Posterior vena cava (tissue), 2 donors: Measurements from ENCODE around the gene ETV3L. TPM values are rescaled to one million over a fixed set of nuclear protein-coding genes. Genes with fewer than 3 reads are reported as not detected.
"Not testable (repeated sequence)": the region's sequence is repeated elsewhere in the genome, so short reads cannot be mapped to it uniquely, and the experiment has no call there.

Experiments
- DNase-seq: peaks from one replicate; pipeline ENCODE4 v3.0.0-alpha.2; 2020; ENCODE audit warnings: low spot score
- intact Hi-C, 2 donors: fragments of 100-400 bp; cut with DNase I; formaldehyde crosslinking; loops; one replicate each; pipeline versions ENCODE4 v1.14.1 to v1.14.2; 2022 to 2023
- total RNA-seq, 2 donors: library from RNA; stranded (reverse); fragmentation: NEBNext Ultra II Directional; extraction: Animal tissue kit (Norgen Biotek cat#: 25700); gene quantifications; one replicate each; pipeline ENCODE4 v1.2.1, GENCODE V29; 2021
- donor health status: DM: yes; HTN: yes; CAD: no.
- donor health status: DM: yes; HTN: yes; CAD: no.

The ETV3L gene
- total RNA-seq, 2 donors from 2014 or later, result not detected

DNA sequence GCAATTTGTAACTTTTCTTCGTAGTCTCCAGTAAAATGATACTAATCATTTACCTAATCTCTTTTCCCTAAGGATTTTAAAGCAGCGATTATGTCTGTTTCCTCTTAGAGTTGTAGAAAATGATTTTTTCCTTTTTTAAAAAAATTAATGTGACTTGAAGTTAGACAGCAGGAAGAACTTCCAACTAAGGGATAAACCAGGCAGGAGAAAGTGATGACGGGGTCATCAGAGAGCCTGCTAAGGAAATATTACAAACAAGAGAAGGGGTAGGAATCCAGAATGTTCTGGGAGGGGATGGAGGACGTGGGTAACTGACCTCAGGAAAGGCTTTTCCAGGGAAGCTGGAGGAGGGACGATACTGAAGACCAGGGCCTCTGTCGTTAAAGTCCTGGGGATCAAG, 8.8 kb upstream of the ETV3L start:
- no peak for DNase-seq
- intact Hi-C loops, result no loop called here

DNA sequence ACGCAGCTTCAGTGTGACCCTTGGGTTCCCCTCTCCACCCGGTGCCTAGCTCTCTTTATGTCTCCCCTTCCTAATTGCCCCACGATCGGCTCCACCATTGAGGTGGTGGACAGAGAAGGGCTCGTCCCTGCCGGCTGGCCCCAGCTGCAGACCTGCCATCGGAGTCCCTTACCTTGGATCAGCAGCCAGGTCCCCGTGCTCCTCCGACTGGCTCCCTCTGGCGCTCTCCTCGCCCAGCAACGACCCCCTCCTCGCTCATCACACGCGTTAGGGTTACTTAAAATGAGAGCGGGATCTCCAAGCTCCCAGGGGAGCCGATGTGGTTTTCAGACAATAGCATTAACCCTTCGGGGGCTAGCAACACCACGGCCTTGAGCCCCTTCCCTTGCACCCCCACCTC, 8.1 kb upstream of the ETV3L start:
- peak; percentile 79 for DNase-seq

DNA sequence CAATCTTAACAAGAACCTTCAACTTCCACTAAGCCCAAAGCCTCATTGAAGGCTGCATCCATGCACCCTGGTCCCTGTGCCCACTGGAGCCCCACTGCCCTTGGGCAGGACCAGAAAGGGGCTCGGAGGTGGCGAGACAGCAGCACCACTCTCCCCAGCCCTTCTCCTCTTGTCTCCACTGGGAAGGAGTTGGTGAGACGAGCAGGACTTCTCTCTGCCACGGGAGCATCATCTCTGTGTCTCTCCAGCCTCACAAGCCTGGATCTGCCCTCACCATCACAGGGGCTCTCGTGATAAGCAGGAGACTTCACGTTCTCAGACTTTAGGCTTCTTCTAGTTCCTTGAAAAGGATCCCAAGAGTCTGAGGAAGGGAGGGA, 7.2 kb upstream of the ETV3L start:
- no peak for DNase-seq
- intact Hi-C loops, result loop anchor here in 1 of 2 donors (1.0 kb wide), 1 partner anchor 32 kb away; no protein-coding TSS in a partner anchor

More for the DNA sequence above, 8.1 kb upstream of the ETV3L start:
- intact Hi-C loops, result no loop called here

DNA sequence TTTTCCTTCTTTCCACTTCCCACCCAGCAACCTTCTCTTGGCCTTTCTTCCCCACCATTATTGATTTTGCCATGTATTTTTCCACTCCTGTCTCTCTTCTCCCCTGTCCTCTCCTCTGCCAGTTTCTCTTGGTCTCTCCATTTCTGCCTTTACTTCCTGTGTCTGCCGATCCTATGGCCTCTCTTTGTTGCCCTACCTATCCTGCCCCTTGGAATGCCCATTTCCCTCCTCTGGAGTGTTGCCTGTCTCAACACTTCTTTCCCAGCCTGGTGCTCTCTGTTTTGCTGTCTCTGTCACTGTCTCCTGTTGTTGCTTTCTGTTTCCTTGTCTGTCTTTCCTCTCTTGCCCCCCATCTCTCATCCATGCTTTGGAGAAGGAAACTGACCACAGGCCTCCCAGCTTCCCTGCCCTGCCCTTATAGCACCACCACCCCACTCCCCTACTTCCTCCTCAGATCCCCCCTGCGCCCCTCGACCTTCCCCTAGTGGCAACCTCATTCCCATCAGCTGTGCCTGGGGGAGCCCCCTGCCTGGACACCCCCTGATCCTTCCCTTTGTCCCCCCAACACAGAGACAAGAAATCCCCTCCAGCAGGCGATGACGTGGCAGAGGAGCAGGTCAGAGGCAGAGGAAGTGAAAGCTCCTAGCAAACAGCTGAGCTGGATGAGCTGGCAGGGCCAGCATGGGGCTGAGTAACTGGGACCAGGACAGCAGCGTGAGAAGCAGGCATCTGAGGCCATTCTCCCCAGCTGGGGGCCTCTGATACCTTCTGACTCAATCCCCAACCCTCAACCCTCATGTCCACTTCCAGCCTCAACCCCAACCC, 6.6 kb upstream of the ETV3L start:
- peak; percentile 82 for DNase-seq
- intact Hi-C loops, result loop anchor here in 1 of 2 donors (1.0 kb wide), 1 partner anchor 33 kb away; no protein-coding TSS in a partner anchor

DNA sequence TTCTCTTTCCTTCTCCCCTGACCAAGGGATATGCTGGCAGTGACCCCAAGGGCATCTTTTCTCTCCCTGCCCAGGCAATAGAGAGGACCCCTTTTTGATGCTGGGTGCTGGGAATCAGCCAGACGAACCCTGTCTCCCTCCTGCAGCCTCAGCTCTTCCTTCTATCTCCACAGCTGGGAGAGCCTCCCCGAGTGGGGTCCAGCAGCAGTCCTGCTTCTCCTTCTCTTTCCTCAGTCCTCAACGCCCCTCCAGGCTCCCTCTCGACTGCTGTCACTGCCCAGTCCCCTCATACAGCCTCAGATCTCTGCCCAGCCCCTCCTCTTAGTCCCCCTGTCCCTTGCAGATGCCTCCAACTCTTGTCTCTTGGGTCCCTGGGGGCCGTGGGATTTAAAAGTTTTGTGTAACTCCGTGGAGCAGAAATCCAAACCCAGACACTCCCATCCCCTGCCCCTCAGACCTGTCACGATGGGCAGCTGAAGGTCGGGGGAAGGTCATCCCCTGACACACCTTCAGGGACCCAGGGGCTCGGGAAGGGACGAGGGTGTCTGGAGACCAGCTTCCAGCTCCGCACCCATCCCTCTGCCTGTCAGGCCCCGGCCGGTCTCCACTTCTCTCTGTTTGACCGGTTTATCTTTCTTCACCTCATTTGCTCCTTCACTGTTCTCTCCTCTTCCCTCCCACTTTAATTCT, 5.8 kb upstream of the ETV3L start:
- peak; percentile 62 for DNase-seq
- intact Hi-C loops, result no loop called here

DNA sequence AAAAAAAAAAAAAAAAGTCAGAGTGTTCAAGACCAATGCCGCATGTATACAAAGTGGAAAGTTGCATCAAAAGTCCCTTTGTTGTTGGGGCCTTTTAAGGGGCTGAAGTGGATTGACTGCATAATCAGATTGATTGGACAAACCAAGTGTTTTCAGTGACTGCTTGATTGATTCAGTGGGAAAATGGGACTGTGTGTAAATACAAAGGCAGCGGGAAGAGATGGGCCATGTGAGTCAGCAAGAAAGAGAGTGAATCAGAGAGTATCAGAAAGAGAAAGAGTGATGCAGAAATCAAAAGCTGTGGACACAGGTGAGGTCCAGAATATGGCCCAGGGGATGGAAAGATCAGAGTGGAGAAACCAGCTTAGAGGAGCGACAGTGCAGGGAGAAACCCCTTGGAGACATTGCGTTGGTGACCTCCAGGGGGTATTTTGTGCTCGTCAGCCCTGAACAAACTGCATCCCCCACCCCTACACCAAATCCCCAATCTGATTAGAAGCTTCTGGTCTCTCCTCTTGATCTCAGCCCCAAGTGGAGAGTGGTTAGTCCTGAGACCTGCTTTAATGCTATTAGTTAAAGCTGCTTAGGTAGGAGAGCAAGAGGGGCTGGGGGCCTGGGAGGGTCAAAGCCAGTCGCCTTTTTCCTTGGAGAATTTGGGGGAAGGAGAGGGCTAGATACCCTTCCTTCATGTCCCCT, 5.1 kb upstream of the ETV3L start:
- intact Hi-C loops, result no loop called here
- peak; percentile 44 for DNase-seq

DNA sequence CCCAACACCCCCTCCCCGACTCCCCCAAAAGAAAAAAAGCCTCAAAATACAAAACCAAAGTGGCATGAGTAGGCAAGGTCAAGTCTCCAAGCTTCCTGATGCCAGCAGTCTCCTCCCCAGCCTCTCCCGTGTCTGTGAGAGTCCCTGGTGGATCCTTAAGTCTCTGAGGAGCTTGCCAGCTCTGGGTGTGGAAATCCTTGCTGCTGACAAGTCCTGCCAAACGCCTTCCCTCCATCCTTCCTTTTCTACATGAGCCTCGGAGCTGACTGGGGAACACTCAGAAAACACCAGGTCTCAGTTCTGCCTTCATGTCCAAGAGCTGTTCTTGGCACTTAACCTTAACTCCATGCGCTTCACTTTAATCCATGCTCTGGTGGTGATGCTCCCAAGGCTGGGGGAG, 3.7 kb upstream of the ETV3L start:
- peak; percentile 46 for DNase-seq
- intact Hi-C loops, result no loop called here

DNA sequence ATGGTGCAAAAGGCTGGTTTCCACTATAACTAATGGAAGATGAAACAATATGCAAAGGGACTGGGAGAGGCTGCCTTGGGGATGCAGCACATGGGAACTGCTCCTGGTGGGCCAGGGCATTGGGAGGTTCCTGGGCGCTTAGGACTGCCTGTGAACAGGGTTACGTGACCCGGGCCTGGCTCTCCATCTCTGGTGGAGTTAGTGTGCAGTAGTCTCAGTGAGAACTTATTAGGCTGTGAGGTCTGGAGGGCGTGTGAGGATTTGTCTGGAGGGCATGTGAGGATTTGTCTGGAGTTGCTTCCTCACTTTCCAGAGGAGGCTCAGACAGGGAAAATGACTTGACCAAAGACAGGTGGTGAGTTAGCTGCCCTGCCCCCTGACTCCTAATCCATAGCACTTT, 1.5 kb upstream of the ETV3L start:
- intact Hi-C loops, result no loop called here
- peak; percentile 62 for DNase-seq

DNA sequence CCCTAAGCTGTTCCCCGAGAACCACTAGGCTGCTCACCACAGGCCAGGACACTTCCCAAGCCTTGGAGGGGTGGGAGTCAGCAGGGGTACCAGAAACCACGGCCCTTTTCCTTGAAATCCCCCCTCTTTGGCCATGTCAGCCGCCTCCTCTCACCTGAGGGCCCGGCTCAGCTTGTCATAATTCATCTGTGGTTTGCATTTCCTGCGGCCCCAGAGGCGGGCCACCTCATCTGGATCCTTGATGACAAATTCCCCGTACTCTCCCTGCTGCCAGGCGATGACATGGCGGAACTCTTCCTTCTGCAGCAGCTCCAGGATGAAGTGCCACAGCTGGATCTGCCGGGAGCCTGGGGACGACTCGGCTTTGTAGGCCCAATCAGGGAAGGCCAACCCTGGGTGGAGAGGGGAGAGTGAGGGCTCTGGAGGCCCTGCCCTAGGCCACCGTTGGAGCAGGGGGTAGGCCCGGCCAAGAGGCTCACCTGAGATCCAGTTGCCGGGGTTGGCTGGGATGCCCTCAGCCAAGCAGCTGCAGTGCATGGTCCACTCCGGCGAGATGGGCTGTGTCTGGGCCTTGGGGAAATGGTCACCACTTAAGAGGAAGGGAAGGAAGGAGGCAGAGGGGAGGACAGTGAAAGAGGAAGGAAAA, 498 bp downstream of the ETV3L start:
- DNase-seq, result peak; percentile 55
- intact Hi-C loops, result not testable (repeated sequence)

DNA sequence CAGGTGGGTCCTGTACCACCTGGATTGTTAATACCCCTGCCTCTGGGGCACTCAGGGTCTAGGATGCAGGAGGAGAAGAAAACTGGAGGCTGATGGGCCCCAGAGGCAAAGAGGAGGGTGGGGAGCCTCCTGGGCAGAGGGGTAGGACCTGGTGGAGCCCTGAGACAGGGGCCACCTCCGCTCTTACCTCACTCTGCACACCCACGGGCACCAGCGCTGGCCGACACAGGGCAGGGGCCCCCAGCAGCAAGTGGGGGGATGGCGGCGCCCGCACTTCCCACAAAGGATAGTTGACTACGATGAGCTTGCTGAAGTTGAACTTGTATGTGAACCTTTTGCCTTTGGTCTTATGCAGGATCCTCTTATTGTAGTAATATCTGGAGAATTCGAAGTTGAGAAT, 1.1 kb downstream of the ETV3L start:
- DNase-seq, result peak; percentile 67
- intact Hi-C loops, result no loop called here

DNA sequence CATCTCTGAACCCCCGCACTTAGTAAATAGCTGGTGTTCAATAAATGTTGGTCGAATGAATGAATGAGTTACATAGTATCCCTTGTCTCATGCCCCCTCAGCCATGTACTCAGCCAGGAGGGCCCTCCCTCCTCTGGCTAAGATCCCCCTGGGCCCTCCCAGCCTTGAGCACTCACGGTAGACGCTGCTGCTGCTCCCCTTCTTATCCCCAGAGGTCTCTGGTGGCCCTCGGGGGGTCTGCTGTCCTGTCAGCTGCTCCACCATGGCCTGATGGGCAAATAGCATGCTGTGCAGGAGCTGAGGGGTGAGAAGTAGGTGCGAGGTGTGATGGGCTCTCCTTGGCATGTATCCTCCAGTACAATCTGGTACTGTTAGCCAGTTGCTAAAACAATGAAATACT, 1.9 kb downstream of the ETV3L start:
- intact Hi-C loops, result no loop called here
- DNase-seq, result peak; percentile 50

DNA sequence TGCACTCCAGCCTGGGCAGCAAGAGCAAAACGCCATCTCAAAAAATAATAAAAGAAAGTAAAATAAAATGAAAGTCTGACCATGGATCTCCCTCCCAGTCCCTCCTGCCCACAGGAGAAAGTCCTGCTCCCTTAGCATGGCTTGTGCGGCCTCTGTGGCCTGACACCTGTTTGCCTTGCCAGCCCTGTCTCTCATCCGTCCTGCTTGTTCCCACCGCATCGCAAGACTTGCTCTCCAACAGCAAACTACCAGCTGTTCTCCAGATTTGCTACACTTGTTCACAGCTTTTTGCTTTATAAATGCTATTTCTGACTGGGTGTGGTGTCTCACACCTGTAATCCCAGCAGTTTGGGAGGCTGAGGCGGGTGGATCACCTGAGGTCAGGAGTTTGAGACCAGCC, 2.7 kb downstream of the ETV3L start:
- DNase-seq, result peak; percentile 18
- intact Hi-C loops, result no loop called here

DNA sequence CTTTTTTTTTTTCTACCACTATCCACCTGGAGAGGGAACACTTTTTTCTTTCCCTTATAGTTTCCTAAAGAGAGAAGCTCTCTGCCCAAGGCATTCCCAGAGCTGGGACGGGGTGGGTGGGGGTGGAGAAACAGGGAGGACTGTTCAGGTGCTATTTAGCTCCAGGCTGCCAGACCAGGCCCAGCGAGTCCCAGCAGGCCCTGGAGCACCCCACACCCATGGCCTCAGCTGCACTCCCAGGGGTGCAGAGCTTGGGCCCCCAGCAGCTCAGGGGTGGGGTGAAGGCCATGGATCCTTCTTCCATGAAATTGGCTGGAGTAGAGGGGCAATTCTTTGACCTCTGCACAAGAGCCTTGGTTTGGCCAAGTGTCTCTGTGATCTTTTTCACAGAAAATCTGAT, 4.1 kb downstream of the ETV3L start:
- intact Hi-C loops, result no loop called here
- peak; percentile 13 for DNase-seq

DNA sequence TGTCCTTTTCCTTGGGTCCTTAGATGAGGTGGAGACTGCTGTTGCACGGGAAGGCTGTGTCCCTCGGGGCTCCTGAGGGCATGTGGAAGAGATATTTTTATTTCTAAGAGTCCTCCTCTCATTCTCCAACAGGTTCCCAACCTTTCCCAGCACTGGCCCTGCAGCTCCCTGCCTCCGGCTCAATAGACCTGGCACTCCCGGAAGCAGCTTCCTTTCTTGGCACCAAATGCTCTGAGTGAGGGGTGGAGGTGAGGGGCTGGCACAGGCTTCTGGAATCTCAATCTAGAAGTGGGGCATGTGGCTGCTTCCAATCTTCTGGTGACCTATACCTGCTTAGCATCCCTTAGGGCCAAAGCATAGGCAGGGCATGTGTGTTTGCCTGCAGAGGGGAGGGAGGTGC, 4.5 kb downstream of the ETV3L start:
- peak; percentile 61 for DNase-seq
- intact Hi-C loops, result no loop called here

DNA sequence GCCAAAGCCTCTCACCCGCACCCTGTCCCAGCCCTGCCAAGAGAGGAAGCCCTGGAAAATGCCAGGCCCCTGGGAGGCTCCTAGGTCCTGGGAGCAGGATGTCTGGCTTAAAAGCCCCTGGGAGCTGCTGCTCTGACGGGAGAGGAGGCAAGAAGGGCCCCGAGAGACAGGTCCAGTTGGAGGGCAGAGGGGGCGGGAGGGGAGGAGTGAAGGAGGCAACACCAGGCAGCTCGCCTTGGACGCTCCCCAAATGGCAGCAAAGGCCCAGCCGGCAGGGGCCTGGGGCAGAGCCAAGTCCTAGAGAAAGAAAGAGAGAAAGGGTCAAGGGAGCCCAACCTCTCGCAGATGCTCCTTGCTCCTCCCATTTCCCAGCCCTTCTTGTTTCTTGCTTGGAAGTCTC, 6.8 kb downstream of the ETV3L start:
- intact Hi-C loops, result loop anchor here (5.0 kb wide), 2 partner anchors 34 to 59 kb away; no protein-coding TSS in a partner anchor
- DNase-seq, result peak; percentile 74

DNA sequence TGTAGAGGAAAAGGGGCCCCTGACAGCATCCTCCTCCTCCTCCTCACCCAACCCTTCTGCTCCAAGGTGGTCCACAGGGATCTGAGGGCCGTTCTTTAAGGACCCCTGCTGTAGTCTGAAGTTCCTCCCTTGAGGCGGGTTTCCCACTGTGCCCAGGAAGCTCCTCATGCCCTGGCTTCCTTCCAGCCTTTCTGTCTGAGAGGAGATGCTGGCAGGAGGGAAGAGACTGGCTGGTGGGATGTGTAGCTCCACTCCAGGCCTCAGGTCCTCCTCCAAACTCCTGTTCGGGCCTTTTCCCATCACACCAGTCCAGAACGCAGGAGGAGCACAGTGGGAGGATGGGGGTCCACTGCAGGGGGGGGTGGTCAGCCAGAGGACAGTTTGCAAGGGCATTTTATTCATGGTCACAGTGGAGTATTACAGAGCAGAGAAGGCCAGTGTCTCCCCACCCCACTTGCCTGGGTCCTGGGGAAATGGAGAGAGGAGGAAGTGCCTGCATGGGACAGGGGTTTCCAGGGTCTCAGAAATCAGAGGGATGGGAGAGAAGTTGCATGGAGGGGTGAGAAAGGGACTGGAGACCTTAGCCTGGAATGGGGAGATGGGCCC, 7.8 kb downstream of the ETV3L start:
- intact Hi-C loops, result loop anchor here (2.0 to 5.0 kb wide), 3 partner anchors 36 to 65 kb away; no protein-coding TSS in a partner anchor
- peak; percentile 37 for DNase-seq

DNA sequence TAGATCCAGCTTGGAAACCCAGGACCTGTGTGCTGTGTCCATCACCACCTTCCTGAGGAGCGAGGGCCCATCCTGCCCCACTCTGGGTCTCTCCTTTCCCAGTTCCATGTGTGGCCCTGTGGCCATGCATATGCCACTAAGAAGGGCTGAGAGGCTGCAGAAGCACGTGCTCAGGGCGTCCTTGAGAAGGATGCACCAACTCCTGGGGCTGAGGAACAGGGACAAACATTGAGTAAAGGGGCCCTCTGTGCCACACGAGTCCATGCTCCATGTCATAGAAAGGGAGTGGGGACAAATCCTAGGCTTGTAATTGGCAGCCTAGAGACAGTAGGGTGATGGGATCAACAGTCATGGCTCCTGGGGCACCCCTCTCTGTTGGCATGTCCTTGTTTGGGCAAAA, 8.4 kb downstream of the ETV3L start:
- intact Hi-C loops, result loop anchor here (2.0 to 5.0 kb wide), 3 partner anchors 36 to 66 kb away; no protein-coding TSS in a partner anchor
- peak; percentile 56 for DNase-seq

DNA sequence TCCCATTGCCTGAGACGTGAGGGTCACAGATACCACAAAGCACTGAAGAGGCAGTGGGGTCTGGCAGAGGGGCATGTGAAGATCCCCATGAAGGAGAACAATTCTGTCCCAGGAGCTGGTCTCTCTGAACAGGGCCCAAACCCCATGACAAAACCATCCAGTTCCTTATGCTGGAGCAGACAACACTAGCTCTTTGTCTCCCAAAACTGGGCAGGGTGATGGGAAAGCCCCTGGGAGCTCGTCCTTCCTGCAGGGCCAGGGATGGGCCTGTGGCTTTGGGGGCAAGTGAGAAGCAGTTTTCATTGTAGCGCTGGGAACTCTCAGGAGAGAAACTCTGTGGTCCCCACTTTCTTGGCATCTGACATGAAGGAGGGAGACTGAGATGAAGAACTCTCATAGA, 8.8 kb downstream of the ETV3L start:
- intact Hi-C loops, result loop anchor here (2.0 to 5.0 kb wide), 3 partner anchors 37 to 66 kb away; no protein-coding TSS in a partner anchor
- peak; percentile 25 for DNase-seq

DNA sequence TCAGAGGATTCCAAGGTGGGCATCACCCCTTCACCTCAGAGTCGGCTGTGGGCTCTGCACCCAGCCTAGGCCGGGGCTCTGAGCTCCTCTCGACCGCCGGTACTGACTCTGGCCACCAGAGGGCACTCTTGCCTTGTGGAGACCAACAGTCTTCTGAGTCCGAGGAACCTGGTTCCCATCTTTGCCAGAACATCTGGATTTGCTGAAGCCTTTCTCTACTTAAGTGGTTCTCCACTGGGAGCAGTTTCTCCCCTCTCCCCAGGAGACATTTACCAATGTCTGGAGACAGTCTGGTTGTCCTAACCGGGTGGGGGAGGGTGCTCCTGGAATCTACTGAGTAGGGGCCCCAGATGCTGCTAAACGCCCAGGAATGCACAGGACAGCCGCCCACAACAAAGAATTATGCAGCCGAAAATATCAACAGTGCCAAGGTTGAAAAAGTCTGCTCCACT, 9.4 kb downstream of the ETV3L start:
- peak; percentile 94 for DNase-seq
- intact Hi-C loops, result loop anchor here (2.0 to 5.0 kb wide), 3 partner anchors 37 to 67 kb away; no protein-coding TSS in a partner anchor
